Lower leg skin (tissue), 4 donors: ENCODE data around the gene NR2F1-AS1. TPM values are rescaled to one million over a fixed set of nuclear protein-coding genes. Genes with fewer than 3 reads are reported as not detected.

ENCODE experiments used
- DNase-seq, 2 donors: peaks; one replicate each; pipeline ENCODE4 v3.0.0-alpha.2; 2019; ENCODE audit warnings: low spot score in 2 of 2
- H3K4me3 ChIP-seq: fragments of 200-600 bp; sonication (generic); 2 replicates; pipeline ENCODE4 v1.5.1; 2017; ENCODE audit warnings: mild to moderate bottlenecking, low read depth; ENCODE audit not compliant: poor library complexity, severe bottlenecking
- CTCF ChIP-seq, 3 donors: fragments of 450-650 bp; IDR thresholded peaks; one replicate each; pipeline ENCODE4 v1.5.1; 2016; ENCODE audit warnings: antibody characterized with exemption in 3 of 3, mild to moderate bottlenecking in 3 of 3, moderate library complexity in 2 of 3
- POLR2A ChIP-seq, 2 donors: fragments of 450-650 bp; IDR thresholded peaks; one replicate each; pipeline ENCODE4 v1.6.1; 2016 to 2017; ENCODE audit warnings: antibody characterized with exemption in 2 of 2, mild to moderate bottlenecking in 1 of 2, moderate library complexity in 1 of 2
- WGBS, 2 donors: methylation state at CpG; one replicate each; pipeline ENCODE4 v1.1.5; 2018; 5-methylcytosine and 5-hydroxymethylcytosine counted together
- intact Hi-C: fragments of 100-400 bp; cut with DNase I; formaldehyde crosslinking; loops from one replicate; pipeline ENCODE4 v1.15.0; 2023; ENCODE audit warnings: low total_unique reads
- total RNA-seq, 4 donors: library from RNA; depleted of rRNA; stranded (reverse); fragments of >200 nt; gene quantifications; one replicate each; pipeline ENCODE4 v1.1.0, GENCODE V29; 2016

The NR2F1-AS1 gene
- total RNA-seq, 4 donors from 2014 or later, result 0.30 to 1.7 (median 1.0) TPM; not detected in 1

- TF ChIP-seq POLR2A (IDR thresholded peaks at IDR 0.05) (no peak), CTCF (IDR thresholded peaks at IDR 0.05) (no peak)
- no peak for DNase-seq
- H3K4me3 ChIP-seq, result no peak overlapping the region
- intact Hi-C loops, result no loop called here
- 79 to 84% methylated on average over 5 of the region's 5 CpGs for WGBS, 2 donors
Observed at GRCh38 chr5:93592883-93593282, 11.9 kb upstream of the NR2F1-AS1 start.

DNA sequence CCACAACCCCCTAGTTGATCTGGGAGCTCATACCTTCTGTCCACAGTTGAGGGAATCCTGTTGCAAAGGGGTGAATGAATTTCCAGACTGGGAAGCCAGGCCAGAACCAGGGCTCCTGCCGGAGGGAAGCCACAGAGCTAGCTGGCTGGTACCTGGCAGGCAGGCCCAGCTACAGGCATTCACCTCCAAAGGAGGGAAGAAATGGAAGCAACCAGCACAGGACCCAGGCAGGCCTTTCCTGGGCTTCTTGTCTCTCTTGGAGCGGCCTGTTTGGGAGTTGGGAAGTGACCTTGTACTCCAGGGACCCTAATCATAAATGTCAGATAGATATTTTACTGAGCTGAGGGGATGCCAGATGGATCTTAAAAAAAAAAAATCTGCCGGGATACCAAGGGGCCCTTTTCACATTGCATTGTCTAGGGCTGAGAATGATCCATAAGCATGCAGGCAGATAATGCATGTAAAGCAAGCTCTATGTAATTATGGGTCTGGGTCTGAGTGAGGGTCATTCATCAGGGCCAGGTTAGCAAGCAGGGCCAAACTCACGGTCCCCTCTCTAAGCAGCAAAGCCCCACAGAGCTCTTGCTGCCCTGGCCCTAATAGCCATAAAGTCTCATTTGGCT is 10.4 kb upstream of the NR2F1-AS1 start:
- WGBS, 2 donors, result 85 to 86% methylated on average over 4 of the region's 4 CpGs
- intact Hi-C loops, result no loop called here
- TF ChIP-seq POLR2A (IDR thresholded peaks at IDR 0.05) (no peak), CTCF (IDR thresholded peaks at IDR 0.05) (no peak)
- DNase-seq, result no peak
- no peak overlapping the region for H3K4me3 ChIP-seq

- 58 to 72% methylated on average over 3 of the region's 3 CpGs for WGBS, 2 donors
- TF ChIP-seq CTCF (IDR thresholded peaks at IDR 0.05) (no peak), POLR2A (IDR thresholded peaks at IDR 0.05) (no peak)
- no peak overlapping the region for H3K4me3 ChIP-seq
- intact Hi-C loops, result no loop called here
- DNase-seq, result no peak
Observed at GRCh38 chr5:93590493-93590892, 9.5 kb upstream of the NR2F1-AS1 start.

- 74 to 82% methylated on average over 2 of the region's 2 CpGs for WGBS, 2 donors
Observed at GRCh38 chr5:93589829-93590215, 8.8 kb upstream of the NR2F1-AS1 start.

DNA sequence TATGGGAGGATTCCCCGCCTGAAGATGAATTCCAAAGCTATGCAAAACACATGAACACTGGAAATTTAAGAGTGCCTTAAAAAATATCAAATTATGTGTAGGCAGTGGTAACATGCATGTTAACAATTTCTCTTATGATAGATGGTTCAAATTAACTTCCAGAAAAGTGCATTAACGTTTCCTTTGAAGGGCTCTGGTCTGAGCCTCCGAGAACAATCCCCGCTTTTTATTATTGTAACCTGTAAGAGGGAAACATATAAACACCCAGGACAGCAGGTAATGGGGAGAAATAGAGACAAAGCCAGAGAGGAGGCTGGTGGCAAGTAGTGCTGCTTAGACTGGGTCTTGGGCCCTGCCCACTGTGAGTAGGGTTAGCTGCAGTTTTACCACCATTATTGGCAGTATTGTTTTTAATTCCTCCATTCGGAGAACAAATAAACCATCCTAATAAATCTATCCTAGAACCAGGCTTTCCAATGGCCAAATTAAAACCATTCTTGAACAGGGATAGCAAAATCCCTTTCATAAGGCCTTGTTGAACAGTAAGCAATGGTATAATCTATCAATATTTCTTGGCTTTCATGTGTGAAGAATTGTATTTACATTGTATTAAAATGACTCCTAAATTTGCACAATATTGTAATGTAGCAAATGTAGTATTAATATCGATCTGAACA is 8.3 kb upstream of the NR2F1-AS1 start:
- no peak overlapping the region for H3K4me3 ChIP-seq

More at GRCh38 chr5:93589829-93590215, 8.8 kb upstream of the NR2F1-AS1 start:
- intact Hi-C loops, result loop anchor here (10.0 kb wide), 1 partner anchor 325 kb away; no protein-coding TSS in a partner anchor
- no peak for DNase-seq
- no peak for TF ChIP-seq CTCF (IDR thresholded peaks at IDR 0.05)
- TF ChIP-seq POLR2A (IDR thresholded peaks at IDR 0.05), result no peak
- H3K4me3 ChIP-seq, result no peak overlapping the region

More for the DNA sequence above, 8.3 kb upstream of the NR2F1-AS1 start:
- intact Hi-C loops, result loop anchor here (10.0 kb wide), 1 partner anchor 326 kb away; no protein-coding TSS in a partner anchor
- 88 to 89% methylated on average over 6 of the region's 6 CpGs for WGBS, 2 donors
- DNase-seq, result no peak
- no peak for TF ChIP-seq CTCF (IDR thresholded peaks at IDR 0.05)
- no peak for TF ChIP-seq POLR2A (IDR thresholded peaks at IDR 0.05)
